Activated T-cell treated with anti-CD3 and anti-CD28 coated beads for 24 hours (primary cell): ENCODE data around the gene KLHL12.
A peak's percentile ranks its signal among the peaks of the same experiment; 100 is the strongest.
"Not testable (repeated sequence)": the region's sequence is repeated elsewhere in the genome, so short reads cannot be mapped to it uniquely, and the experiment has no call there.

Experiments used
- DNase-seq: peaks from one replicate; pipeline ENCODE4 v3.0.0-alpha.2; 2020; ENCODE audit warnings: low read depth

KLHL12 gene

DNA sequence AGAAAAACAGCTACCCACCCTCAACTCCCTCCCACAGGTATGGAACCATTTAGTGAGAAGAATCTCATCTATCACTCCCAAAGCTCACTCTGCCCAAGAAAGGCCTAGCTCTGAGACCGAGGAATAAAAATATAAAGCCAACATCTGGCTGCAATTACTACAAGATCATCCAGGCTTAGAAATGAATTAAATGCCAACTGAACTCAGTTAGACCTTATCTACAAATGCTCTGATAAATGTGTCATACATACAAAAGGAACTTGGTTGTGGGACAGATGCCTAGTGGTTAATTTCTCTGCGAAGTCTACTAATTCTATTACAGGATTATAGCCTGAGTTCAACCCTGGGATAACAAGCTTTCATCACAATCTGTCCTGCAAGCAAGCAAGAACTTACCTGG lies 24.4 kb upstream of the KLHL12 start:
- no peak for DNase-seq

- DNase-seq = no peak
These were observed 18.4 kb upstream of the KLHL12 start for GRCh38 chr1:202945483-202945882.

DNA sequence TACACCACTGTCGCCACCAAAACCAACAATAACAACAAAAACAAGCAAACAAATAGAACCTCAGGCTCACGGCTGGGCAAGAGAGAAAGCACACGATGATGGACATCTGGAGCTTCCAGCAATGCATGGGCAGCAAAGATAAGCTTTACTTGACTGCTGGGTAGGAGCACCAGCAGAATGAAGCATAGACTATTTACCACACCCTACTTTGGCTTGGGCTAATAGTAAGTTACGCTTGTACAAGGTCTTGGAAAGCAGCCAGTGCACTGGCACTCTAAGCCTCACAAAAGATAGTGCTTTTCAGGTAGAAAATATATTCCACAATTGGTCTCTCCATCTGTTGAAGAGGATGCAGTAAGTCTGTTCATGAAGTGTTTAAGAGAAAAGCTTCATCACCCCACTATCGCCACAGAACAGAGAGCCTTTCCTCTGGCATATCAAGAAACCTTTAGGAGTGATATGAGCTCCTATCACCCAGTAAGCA lies 17.4 kb upstream of the KLHL12 start:
- no peak for DNase-seq

DNA sequence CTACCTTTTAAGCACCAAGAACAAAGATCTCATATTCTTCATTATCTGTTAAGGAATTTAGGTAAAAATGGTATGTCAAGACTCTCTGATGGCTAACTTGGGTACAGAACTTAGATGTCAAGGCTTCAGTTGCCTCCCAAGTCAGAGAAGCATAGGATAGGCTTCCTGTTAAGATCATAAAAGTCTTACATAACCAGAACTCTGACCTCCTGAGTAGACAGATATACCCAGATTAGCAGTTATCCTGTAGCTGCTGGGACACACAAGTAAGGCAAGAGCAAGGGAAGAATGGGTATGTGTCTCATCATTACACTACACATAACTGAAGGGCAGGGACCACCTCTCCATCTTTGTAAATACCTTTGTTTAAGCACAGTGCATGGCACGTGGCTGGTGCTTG lies 15.4 kb upstream of the KLHL12 start:
- DNase-seq = no peak

GRCh38 chr1:202941372-202941771 lies 14.3 kb upstream of the KLHL12 start:
- no peak for DNase-seq

- DNase-seq = no peak
These were observed 13.5 kb upstream of the KLHL12 start for GRCh38 chr1:202940561-202940960.

- DNase-seq = no peak
These were observed 11.4 kb upstream of the KLHL12 start for GRCh38 chr1:202938287-202938925.

- not testable (repeated sequence) for DNase-seq
These were observed 9.4 kb upstream of the KLHL12 start for GRCh38 chr1:202936409-202936808.

- no peak for DNase-seq
These were observed 8.8 kb upstream of the KLHL12 start for GRCh38 chr1:202935844-202936243.

DNA sequence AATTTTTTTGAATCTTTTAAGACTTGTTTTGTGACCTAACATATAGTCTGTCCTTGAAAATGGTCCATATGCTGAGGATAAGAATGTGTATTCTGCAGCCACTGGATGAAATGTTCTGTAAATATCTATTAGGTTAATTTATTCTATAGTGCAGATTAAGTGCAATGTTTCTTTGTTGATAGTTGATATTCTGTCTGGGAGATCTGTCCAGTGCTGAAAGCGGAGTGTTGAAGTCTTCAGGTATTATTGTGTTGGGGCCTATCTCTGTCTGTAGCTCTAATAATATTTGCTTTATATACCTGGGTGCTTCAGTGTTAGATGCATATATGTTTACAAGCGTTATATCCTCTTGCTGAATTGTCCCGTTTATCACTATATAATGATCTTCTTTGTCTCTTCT lies 7.7 kb upstream of the KLHL12 start:
- no peak for DNase-seq

- no peak for DNase-seq
These were observed 5.4 kb upstream of the KLHL12 start for GRCh38 chr1:202932476-202932875.

DNA sequence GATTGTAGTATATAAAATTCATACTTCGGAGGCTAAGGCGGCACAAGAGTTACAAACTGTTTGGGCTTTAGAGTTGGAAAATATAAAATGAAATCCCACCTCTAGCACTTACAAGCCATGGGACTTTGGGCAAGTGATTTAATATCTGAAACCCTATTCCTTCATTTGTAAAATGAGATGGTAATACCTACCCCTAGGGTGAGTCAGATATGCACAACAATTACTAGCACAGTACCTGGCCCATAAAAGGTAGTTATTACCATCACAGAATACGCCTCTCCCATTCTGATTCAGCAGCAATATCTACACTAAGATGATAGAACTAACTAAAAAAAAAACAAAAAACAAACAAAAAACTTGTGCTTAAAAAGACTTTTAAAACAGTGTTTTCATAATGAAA lies 3.5 kb downstream of the KLHL12 start:
- no peak for DNase-seq

DNA sequence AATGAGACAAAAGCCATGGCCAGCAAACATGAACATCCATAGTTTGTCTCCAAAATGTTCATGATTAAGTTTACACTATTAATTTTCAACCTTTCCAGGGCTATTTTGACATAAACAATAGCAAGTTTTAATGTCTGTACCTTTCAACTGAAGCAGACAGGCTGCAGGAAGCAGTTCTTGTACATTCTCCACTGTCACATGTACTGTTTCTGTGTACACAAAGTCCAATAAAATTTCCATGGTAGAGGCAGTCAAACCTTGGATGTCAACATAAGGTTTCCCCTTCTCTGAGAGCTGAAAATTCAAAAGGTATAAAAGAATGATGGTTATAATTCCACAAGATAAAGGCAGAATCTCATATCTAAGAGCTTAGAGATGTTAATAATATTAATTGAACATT lies 7.4 kb downstream of the KLHL12 start:
- DNase-seq = no peak

GRCh38 chr1:202915146-202915545 lies 11.9 kb downstream of the KLHL12 start:
- DNase-seq = no peak

DNA sequence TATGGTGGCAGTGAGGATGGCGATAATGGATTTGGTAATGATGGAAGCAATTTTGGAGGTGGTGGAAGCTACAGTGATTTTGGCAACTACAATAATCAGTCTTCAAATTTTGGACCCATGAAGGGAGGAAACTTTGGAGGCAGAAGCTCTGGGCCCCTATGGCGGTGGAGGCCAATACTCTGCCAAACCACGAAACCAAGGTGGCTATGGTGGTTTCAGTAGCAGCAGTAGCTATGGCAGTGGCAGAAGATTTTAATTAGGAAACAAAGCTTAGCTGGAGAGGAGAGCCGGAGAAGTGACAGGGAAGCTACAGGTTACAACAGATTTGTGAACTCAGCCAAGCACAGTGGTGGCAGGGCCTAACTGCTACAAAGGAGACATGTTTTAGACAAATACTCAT lies 14.6 kb downstream of the KLHL12 start:
- not testable (repeated sequence) for DNase-seq

DNA sequence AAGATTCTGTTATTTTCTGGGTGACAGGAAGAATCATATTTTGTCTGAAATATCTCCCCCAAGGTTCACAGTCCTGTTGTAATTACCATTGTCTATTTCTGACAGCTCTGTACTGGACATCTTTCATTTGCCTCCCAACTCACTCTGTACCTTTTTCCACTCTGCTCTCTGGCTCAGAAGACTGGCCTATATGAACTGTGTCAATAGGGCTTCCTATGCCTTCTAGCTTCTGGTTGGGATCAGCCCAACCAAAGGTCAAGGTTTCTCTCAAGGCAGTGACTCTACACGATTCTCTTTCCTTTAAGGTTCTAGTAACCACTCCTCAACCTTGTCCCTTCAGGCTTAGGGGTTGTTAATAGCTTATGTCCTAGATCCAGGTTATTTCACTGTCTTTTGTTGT lies 17.5 kb downstream of the KLHL12 start:
- DNase-seq = no peak

- no peak for DNase-seq
These were observed 18.0 kb downstream of the KLHL12 start for GRCh38 chr1:202908998-202909397.

DNA sequence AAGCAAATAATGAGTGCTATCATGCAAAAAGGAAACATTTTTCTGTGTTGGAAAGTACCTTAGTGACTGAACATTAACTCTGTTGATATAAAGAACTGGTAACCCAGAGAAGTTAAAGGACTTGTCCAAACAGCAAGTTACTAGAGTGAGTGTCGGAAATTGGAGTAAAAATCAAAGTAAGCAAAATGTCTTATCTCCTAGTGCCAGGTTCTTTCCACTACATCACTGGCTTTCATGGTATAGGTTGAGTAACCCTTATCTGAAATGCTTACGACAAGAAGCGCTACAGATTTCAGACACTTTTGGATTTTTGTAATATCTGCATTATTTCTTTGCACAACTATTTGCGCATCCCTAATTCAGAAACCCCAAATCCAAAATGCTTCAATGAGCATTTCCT lies 21.7 kb downstream of the KLHL12 start:
- DNase-seq = no peak

- DNase-seq = not testable (repeated sequence)
These were observed 23.2 kb downstream of the KLHL12 start for GRCh38 chr1:202903808-202904207.

DNA sequence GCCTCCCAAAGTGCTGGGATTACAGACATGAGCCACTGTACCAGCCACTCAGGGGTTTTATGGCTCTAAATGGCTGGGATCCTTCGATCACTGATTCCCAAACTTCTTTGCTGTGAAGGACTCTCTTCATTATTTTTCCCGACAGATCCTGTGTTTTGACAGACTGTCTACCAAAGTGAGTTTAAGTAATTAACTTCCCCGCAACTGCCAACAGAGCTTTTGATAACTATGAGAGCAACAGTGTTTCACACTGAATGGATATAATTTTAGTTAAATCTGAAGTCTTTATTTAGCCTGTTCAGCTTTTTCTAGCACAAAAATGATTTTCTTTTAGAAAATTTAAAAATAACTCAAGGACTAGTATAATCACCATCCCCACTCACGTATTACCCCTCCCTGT lies 25.5 kb downstream of the KLHL12 start:
- DNase-seq = no peak

- no peak for DNase-seq
These were observed 34.5 kb downstream of the KLHL12 start for GRCh38 chr1:202892501-202892900.

- no peak for DNase-seq
These were observed 36.6 kb downstream of the KLHL12 start for GRCh38 chr1:202890392-202890791.

- DNase-seq = peak; percentile 97
These were observed 38.3 kb downstream of the KLHL12 start, which contains the start of gene RABIF for GRCh38 chr1:202888531-202889360. Gene RABIF (minus strand): TSS chr1:202889149. CDS start chr1:202889098, 51 bp downstream.

GRCh38 chr1:202888221-202888530 lies 38.9 kb downstream of the KLHL12 start:
- DNase-seq = no peak
